ENCODE results near the gene NRARP.

DNA sequence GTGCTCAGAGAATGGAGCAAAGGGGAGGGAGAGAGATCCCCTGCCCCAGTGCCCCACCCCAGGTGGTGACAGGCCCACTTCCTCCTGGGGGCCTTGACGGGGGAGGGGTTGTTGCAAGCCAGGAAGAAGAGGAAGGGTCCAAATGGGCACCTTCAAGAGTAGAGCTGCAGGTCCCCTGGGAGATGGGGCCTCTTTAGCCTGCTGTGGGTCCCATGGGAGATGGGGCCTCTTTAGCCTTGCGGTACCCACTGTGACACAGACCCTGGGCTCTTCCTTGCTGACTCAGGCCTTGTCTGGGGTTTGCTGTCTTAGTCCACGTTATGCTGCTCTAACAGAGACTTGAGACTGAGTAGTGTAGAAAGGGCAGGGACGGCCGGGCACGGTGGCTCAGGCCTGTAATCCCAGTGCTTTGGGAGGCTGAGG lies 34.1 kb downstream of the NRARP start:
- TF ChIP-seq POLR2AphosphoS5 (IDR thresholded peaks at IDR 0.05; ENCODE audit: low read depth, low read length): no peak
- TF ChIP-seq POLR2A (IDR thresholded peaks at IDR 0.05; ENCODE audit: low read depth, low read length): no peak
- no peak for TF ChIP-seq TAF1 (IDR thresholded peaks at IDR 0.05; ENCODE audit: low read depth, low read length)
- no peak for TF ChIP-seq SPI1 (IDR thresholded peaks at IDR 0.05; ENCODE audit: low read depth, low read length)
- no peak for TF ChIP-seq PAX5 (IDR thresholded peaks at IDR 0.05; ENCODE audit: insufficient read depth, low read length, severe bottlenecking)
- no peak for TF ChIP-seq POU2F2 (IDR thresholded peaks at IDR 0.05; ENCODE audit: low read depth, low read length)

Measured in GM12891 (cell line).